Endodermal cell (in vitro differentiated cells): ENCODE measurements around the gene TMEM258. TPM values are rescaled to one million over a fixed set of nuclear protein-coding genes. Genes with fewer than 3 reads are reported as not detected.

ENCODE experiments used
- DNase-seq: peaks from one replicate; pipeline ENCODE4 v3.0.0-alpha.2; 2017
- H3K27ac ChIP-seq: 2 replicates; pipeline ENCODE4 v1.5.1; 2013; ENCODE audit warnings: mild to moderate bottlenecking, low read depth, low read length, moderate library complexity
- H3K27me3 ChIP-seq: 2 replicates; pipeline ENCODE4 v1.6.1; 2013; ENCODE audit warnings: mild to moderate bottlenecking, low read length, moderate library complexity; ENCODE audit not compliant: insufficient read depth, control insufficient read depth, poor library complexity, severe bottlenecking
- H3K36me3 ChIP-seq: 2 replicates; pipeline ENCODE4 v1.7.0; 2013; ENCODE audit warnings: mild to moderate bottlenecking, low read length, moderate library complexity; ENCODE audit not compliant: control insufficient read depth, insufficient read depth
- H3K4me1 ChIP-seq: one replicate; pipeline ENCODE4 v1.7.0; 2013; ENCODE audit warnings: low read length; ENCODE audit not compliant: control insufficient read depth, insufficient read depth
- H3K4me3 ChIP-seq: 2 replicates; pipeline ENCODE4 v1.5.1; 2013; ENCODE audit warnings: mild to moderate bottlenecking, low read length, moderate library complexity
- H3K9ac ChIP-seq: 2 replicates; pipeline ENCODE4 v1.6.1; 2013; ENCODE audit warnings: mild to moderate bottlenecking, low read length, moderate library complexity; ENCODE audit not compliant: poor library complexity, severe bottlenecking; ENCODE audit errors: extremely low read depth
- H3K9me3 ChIP-seq: 2 replicates; pipeline ENCODE4 v1.6.1; 2013; ENCODE audit warnings: mild to moderate bottlenecking, low read length, moderate library complexity; ENCODE audit not compliant: control insufficient read depth
- H3K27ac Mint-ChIP-seq: 2 replicates; pipeline ENCODE4 v1.8.0; 2020; ENCODE audit warnings: mixed read lengths
- H3K27me3 Mint-ChIP-seq: 2 replicates; pipeline ENCODE4 v1.8.0; 2021; ENCODE audit warnings: mild to moderate bottlenecking, mixed read lengths; ENCODE audit not compliant: insufficient read depth
- H3K36me3 Mint-ChIP-seq: 2 replicates; pipeline ENCODE4 v1.8.0; 2020; ENCODE audit warnings: low read depth, mixed read lengths
- H3K4me1 Mint-ChIP-seq: 2 replicates; pipeline ENCODE4 v1.8.0; 2020; ENCODE audit warnings: mixed read lengths
- H3K4me3 Mint-ChIP-seq: 2 replicates; pipeline ENCODE4 v1.8.0; 2020; ENCODE audit warnings: mild to moderate bottlenecking, moderate library complexity, mixed read lengths
- H3K9me3 Mint-ChIP-seq: 2 replicates; pipeline ENCODE4 v1.8.0; 2020; ENCODE audit warnings: mild to moderate bottlenecking, mixed read lengths
- CTCF ChIP-seq: fragments of 200-600 bp; sonication (generic); conservative IDR thresholded peaks from 2 replicates; pipeline ENCODE4 v1.5.0; 2021; ENCODE audit warnings: antibody characterized with exemption, mild to moderate bottlenecking
- WGBS, 2 experiments: methylation state at CpG; one replicate each; pipeline versions ENCODE4 v1.1.5 to v1.1.7; 2013; ENCODE audit warnings: missing lambda C conversion rate in 2 of 2, mixed read lengths in 1 of 2; ENCODE audit not compliant: insufficient coverage in 1 of 2, insufficient read length in 1 of 2; 5-methylcytosine and 5-hydroxymethylcytosine counted together
- total RNA-seq, 2 donors: library from RNA; stranded (reverse); fragmentation: NEBNext Ultra II Directional in 1 of 2; extraction: Animal tissue kit (Norgen Biotek cat#: 25700) in 1 of 2; gene quantifications; 2 replicates in 1 of 2; 3 replicates in 1 of 2; pipeline ENCODE4 v1.2.1, GENCODE V29; 2021

TMEM258 gene
- total RNA-seq, 2 donors from 2014 or later, result 174 to 180 TPM

DNA sequence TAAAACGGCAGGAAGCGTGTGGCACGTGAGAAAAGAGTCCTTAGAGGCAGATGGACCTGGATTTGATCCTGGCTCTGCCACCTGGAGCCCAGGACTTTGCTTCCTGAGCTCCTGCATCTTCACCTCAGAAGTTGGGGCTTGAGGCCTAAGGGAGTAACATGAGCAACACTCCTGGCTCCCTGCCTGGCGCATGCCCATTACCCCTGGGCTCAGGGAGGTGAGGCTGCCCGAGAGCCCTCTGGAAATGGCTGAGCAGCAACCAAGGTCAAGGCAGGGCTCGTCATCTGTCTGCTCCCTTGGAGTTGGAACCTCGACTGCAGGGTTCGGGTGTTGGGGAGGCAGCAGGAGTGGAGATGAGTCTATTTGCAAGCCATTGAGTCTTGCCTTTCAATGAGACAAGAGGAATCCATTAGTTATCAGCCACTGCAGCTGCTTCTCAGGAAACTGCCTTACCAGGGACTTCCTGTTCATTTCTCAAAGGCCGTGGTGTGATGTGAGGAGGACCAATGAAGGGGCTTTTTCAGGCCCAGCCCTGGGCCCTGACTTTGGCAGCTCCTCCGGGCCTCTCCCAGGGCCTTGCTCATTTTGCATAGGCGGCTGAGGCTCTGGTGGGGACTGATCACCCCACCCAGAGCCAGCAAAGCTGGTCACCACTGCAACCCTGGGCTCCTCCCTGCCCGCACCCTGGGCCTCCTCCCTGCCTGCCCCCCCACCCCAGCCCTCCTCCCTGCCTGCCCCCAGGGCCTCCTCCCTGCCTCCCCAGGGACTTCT lies 42.1 kb upstream of the TMEM258 start:
- Mint-ChIP-seq H3K9me3 (no peaks in the 10 kb centered on the region), H3K4me3 (no peak overlapping the region), H3K27me3 (no peaks in the 10 kb centered on the region), H3K36me3 (peaks cover 48% of the 10 kb centered on the region), H3K4me1 (peaks cover 42% of the 10 kb centered on the region), H3K27ac (peak overlapping the region; percentile 71)
- peak; percentile 78 for DNase-seq
- TF ChIP-seq CTCF, result no peak
- H3K36me3 ChIP-seq, result peaks cover 47% of the 10 kb centered on the region
- no peaks in the 10 kb centered on the region for H3K9me3 ChIP-seq
- no peaks in the 10 kb centered on the region for H3K27me3 ChIP-seq
- no peak overlapping the region for H3K4me3 ChIP-seq
- peaks cover 8% of the 10 kb centered on the region for H3K4me1 ChIP-seq
- peak overlapping the region; percentile 76 for H3K27ac ChIP-seq
- 81 to 85% methylated on average over 8 to 12 of the region's 12 CpGs for WGBS, 2 experiments
- H3K9ac ChIP-seq, result no peak overlapping the region

DNA sequence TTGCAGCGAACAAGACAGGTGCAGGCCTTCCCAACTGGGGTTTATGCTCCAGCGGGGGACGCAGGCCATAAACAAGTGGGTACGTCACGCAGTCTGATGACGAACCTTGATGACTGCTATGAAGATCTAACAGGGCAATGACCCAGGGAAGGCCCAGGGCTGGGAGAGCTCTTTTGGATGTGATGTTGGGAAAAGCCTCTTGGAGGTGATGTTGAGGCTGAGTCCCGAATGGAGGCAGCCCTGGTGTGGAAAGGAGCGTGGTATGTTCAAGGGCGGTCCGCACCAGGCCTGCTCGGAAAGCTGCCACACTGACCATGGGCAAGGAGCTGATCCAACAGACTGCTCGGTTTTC lies 41.5 kb upstream of the TMEM258 start:
- peak; percentile 11 for TF ChIP-seq CTCF
- Histone ChIP-seq H3K27me3 (no peaks in the 10 kb centered on the region), H3K36me3 (peaks cover 42% of the 10 kb centered on the region), H3K9ac (no peak overlapping the region), H3K4me3 (no peak overlapping the region), H3K27ac (peak overlapping the region; percentile 76), H3K9me3 (no peaks in the 10 kb centered on the region), H3K4me1 (peaks cover 8% of the 10 kb centered on the region)
- Mint-ChIP-seq H3K4me3 (no peak overlapping the region), H3K9me3 (no peaks in the 10 kb centered on the region), H3K27ac (peak overlapping the region; percentile 71), H3K36me3 (peaks cover 43% of the 10 kb centered on the region), H3K4me1 (peaks cover 46% of the 10 kb centered on the region), H3K27me3 (no peaks in the 10 kb centered on the region)
- DNase-seq, result peak; percentile 68
- 94 to 96% methylated on average over 12 of the region's 12 CpGs for WGBS, 2 experiments

DNA sequence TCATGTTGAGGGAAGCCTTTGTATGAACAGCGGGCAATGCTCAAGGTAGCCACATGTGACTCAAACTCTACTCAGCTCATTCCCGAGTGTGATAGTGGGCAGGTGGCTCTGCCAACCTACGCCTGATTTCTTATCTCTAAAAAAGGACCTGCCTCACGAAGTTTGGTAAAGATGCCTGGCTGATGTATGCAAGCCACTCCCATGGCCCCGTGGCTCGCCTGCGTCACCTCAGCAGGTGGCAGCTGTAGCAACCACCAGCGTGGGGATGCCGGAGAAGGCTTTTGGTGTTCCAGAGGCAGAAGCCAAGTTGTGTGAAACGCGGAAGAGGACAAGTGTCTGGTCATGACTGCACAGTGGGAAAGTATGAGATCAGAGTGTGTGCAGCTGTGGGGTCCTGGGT lies 41.1 kb upstream of the TMEM258 start:
- Histone ChIP-seq H3K9me3 (no peaks in the 10 kb centered on the region), H3K27me3 (no peaks in the 10 kb centered on the region), H3K4me1 (peaks cover 8% of the 10 kb centered on the region), H3K36me3 (peaks cover 37% of the 10 kb centered on the region), H3K4me3 (no peak overlapping the region), H3K27ac (peak overlapping the region; percentile 76), H3K9ac (no peak overlapping the region)
- no peak for TF ChIP-seq CTCF
- Mint-ChIP-seq H3K9me3 (no peaks in the 10 kb centered on the region), H3K4me3 (no peak overlapping the region), H3K36me3 (peaks cover 38% of the 10 kb centered on the region), H3K27me3 (no peaks in the 10 kb centered on the region), H3K27ac (no peak overlapping the region), H3K4me1 (peaks cover 46% of the 10 kb centered on the region)
- WGBS, 2 experiments, result 77 to 90% methylated on average over 10 to 11 of the region's 11 CpGs
- DNase-seq, result no peak
